HFF-Myc (cell line): ENCODE data around the gene SSPN.

Experiments
- DNase-seq: peaks from one replicate; pipeline ENCODE4 v3.0.0-alpha.2; 2011; ENCODE audit warnings: low read depth; ENCODE audit errors: extremely low read depth
- H3K4me3 ChIP-seq: replicated peaks from 2 replicates; pipeline ENCODE4 v1.5.1; 2011; ENCODE audit warnings: low read depth, mild to moderate bottlenecking, control low read depth, low read length
- TF ChIP-seq, protein P1 (sequence below): IDR thresholded peaks from 2 replicates; pipeline ENCODE4 v1.5.1; 2012; ENCODE audit warnings: mild to moderate bottlenecking, low read depth, low read length, control low read depth; ENCODE audit errors: missing control alignments

The SSPN gene

DNA sequence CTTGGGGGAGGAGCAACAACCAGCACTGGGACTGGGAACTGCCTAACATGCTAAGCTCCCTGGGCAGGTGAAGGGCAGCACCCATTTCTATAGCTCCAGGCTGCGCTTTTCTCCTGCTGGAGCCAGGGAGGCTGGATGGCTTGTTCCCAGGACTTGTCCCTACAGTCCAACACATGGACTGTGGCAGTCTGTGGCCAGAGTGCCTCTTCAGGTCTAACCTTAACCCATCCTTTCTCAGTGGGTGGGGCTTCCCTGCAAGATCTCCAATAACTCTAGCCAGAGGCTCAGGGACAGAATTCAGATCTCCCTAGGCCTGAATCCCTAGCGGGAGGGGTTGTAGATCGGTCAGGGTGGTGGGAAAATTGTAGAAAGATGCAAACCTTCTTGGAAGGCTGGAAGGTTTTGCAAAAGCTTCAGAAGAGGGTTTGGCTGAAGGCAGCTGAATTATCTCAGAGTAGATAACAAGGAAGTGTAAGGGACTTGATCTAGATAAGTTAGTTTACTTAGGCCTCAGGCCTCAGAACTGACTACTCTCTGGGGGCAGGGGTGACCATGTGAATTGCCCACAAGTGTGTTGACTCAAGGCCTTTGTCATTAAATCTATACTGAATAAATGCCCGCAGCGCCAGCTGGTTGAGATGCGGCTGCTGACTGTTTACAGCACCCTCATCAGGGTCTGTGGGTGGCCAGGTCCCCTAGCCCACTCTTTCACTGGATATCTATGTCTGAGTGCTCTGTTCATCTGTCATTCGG, 60.7 kb downstream of the SSPN start:
- TF ChIP-seq, protein P1, sequence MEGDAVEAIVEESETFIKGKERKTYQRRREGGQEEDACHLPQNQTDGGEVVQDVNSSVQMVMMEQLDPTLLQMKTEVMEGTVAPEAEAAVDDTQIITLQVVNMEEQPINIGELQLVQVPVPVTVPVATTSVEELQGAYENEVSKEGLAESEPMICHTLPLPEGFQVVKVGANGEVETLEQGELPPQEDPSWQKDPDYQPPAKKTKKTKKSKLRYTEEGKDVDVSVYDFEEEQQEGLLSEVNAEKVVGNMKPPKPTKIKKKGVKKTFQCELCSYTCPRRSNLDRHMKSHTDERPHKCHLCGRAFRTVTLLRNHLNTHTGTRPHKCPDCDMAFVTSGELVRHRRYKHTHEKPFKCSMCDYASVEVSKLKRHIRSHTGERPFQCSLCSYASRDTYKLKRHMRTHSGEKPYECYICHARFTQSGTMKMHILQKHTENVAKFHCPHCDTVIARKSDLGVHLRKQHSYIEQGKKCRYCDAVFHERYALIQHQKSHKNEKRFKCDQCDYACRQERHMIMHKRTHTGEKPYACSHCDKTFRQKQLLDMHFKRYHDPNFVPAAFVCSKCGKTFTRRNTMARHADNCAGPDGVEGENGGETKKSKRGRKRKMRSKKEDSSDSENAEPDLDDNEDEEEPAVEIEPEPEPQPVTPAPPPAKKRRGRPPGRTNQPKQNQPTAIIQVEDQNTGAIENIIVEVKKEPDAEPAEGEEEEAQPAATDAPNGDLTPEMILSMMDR: no peak
- no peak overlapping the region for H3K4me3 ChIP-seq
- DNase-seq: no peak

DNA sequence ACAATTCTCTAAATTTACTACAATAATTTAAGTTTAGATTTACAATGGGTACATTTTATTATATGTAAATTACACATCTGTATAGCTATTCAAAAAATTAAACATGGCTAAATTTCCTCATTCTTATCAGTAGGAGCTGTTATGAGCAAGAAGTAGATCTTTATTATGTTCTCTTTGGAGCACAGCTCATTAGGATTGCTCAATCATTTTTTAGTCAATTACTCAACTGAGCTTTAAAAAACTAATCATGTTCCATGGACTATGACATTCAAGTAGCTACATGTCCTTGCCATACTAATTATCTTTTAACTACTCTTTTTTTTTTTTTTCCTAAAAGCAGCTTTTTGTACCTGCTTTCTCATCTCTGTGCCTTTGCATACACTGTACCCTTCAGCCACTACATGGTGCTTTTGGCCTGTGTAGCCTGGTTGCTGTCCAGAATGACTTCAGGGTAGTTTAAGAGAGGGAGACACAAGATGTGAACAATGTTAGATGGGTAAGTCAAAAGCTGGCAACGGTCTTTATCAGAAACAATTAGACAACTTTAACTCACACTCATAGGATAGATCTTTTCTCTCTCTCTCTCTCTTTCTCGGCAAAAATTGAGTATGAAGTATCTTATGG, 69.0 kb downstream of the SSPN start:
- TF ChIP-seq, protein P1: no peak
- H3K4me3 ChIP-seq: no peak overlapping the region

DNA sequence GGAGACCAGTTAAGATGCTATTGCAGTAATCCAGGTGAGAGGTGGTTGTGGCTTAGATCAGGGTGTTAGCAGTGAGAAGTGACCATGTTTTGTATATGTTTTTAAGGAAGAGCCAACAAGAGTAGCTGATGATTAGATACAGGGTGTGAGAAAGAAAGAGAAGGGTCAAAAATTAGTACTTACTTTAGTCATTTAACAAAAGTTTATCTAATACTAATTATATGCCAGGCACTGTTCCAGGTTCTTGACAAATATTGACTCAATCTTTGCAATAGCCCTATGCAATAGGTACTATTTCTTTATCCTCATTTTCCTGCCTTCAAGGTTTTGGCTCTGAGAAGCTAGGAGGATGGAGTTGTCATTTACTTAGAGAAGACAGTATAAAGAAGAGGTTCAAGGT, 70.2 kb downstream of the SSPN start:
- TF ChIP-seq, protein P1: no peak
- no peak for DNase-seq
- H3K4me3 ChIP-seq: no peak overlapping the region

More for the DNA sequence above, 69.0 kb downstream of the SSPN start:
- DNase-seq: no peak

DNA sequence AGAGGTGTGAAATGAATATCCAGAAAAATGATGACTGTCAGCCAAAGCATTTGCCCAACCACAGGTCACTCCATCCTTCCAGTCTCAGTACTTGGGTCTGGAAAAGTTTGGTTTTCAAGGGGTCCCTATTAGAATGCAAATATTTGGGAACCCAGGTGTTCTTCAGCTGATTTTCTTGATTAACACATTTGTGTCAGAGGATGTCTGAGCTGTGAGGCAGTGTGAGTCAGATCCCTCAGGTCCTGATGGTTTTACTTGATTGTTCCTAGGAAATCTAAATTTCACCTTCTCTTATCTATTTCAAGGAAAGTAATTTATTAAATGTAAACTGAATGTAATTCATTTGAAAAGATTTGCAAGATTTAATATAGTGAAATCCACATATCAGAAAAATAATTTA, 71.5 kb downstream of the SSPN start:
- TF ChIP-seq, protein P1: no peak
- no peak overlapping the region for H3K4me3 ChIP-seq
- no peak for DNase-seq

DNA sequence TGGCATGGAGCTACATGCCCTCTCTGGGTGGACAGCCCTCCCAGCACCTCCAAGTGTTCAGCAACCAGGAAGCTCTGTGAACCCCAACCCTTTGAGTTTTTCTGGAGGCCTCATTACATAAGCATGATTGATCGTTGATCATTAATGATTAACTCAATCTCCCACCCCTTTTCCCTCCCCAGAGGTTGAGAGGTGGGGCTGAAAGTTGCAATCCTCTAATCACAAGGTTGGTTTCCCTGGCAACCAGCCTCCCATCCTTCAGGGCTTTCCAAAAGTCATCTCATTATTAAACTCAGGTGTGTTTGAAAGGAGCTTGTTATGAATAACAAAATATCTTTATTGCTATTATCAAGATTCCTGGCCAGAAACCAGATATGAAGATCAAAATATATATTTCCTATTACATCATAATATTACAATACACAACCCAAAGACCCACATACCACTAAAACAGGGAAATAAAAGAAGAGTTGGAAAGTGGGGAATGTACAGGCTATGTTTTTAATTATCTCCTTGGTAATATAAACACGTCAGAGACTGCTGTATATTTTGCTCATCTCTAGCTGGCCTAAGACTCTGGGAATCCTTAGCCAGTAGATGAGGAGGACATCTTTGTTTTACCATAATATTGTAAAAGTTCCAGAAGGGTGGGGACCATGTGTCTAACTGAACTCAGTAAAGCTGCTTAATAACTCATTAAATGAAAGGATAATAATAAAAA, 73.6 kb downstream of the SSPN start:
- TF ChIP-seq, protein P1: no peak
- H3K4me3 ChIP-seq: no peak overlapping the region
- DNase-seq: peak; percentile 66

DNA sequence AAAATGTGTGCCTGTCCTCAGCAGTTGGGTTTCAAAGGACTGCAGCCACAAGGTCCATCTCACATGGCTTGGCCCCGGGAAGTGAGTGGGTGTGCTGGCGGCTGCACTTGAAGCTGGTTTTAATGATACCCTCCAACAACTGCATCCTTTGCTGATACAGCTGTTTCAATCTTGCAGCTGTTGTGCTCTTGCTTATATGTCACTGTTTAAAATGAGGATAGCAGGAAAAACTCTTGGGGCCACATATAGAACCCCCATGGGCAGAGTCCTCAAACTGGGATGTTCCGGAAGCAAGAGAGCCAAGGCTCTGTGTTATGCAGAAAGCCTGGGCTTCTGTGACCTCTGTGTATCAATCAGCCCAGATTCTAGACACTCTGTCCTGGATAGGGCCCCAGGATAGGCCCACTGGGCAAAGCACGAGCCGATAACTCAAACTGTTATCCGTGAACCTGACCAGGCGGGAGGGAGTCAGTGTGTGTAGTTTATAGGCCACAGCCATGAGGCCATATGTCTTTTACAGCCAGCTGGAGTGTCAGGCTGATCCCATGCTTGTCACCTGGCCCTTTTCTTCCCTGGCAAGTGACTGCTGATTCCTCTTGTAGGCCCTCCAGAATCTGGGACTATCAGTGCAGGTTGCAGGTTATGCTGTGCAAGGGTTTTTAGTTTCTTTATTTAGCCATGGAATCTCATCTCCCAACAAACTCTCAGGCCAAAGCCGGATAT, 74.3 kb downstream of the SSPN start:
- no peak for DNase-seq
- no peak overlapping the region for H3K4me3 ChIP-seq
- TF ChIP-seq, protein P1: no peak
